ENCODE measurements around the gene CCNK.

CCNK gene

DNA sequence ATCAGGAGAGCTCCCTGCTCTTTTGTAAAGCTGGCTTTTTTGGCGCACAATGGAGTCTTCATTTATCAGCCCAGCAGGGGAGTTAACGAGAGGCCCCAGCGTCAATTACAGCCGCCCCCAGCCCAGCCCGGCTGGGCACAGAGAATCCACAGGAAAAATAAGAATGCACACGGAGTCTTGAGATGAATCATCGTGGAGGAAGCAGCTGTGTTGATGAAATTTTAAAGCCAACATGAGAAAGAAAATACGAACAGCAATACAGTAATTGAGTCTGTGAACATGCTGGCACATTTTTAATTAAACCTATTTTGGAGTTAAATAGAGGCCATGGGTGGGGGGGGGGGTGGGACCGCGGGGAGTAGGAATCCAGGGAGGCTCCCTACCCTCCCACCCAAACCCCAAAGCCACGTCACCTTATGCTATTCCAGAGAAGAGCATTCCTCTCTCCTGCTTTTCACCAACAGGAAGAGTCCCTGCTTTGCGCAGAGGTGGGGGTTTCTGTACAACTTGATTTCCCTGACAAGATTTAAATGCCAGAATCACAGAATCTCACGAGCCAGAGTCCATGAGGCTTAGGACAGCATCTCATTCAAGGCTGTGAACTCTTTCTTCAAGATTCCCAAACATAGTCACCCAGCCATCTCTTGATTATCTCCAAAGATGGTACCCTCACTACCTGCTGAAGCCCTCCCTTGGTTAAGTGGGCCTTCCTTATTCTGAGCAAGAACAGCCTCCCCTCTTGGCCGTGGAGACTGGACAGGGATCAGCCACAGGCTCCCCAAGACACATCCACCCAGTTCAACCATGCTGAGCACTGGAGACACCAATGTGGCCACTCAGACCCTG is 50.3 kb downstream of the CCNK start:
- TF ChIP-seq, protein P1, sequence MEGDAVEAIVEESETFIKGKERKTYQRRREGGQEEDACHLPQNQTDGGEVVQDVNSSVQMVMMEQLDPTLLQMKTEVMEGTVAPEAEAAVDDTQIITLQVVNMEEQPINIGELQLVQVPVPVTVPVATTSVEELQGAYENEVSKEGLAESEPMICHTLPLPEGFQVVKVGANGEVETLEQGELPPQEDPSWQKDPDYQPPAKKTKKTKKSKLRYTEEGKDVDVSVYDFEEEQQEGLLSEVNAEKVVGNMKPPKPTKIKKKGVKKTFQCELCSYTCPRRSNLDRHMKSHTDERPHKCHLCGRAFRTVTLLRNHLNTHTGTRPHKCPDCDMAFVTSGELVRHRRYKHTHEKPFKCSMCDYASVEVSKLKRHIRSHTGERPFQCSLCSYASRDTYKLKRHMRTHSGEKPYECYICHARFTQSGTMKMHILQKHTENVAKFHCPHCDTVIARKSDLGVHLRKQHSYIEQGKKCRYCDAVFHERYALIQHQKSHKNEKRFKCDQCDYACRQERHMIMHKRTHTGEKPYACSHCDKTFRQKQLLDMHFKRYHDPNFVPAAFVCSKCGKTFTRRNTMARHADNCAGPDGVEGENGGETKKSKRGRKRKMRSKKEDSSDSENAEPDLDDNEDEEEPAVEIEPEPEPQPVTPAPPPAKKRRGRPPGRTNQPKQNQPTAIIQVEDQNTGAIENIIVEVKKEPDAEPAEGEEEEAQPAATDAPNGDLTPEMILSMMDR (conservative IDR thresholded peaks at IDR 0.05), result no peak
- no peak overlapping the region for H3K27ac ChIP-seq

DNA sequence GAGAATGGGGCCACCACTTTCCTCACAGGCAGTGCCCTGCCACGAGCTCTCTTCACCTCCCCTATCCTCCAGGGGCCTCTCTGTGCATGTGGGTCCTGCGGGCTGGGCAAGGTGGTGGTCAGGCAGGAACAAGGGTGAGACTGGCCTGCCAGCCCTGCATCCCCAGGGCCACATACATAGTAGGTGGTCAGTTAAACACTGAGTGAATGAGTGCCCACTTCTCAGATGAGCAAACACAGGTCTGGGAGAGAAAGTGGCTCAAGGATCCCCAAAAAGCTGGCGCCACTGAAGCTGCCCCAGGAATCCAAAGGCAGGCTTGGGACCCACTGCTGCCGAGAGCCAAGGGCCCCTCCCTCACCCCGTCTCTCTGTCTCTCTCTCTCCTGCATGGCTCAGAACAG is 51.1 kb downstream of the CCNK start:
- TF ChIP-seq, protein P1 (conservative IDR thresholded peaks at IDR 0.05), result no peak
- no peak overlapping the region for H3K27ac ChIP-seq

DNA sequence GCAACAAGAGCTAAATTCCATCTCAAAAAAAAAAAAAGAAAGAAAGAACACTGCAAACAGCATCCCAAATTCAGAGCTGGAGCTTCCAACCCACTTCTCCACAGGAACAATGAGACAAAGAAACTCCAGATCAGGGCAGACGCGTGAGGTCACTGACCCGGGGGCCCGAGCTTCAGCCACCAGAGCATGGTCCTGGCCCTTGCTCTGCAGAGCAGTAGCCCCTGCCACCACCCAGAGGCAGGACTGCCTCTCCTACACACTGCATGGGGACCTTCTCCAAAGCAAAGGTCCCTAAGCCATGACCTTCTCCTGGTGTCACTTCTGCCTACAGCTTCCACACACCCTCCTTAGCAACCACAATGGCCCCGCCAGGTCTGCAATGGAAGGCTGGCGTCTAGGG is 53.1 kb downstream of the CCNK start:
- no peak overlapping the region for H3K27ac ChIP-seq
- TF ChIP-seq, protein P1 (conservative IDR thresholded peaks at IDR 0.05), result no peak

DNA sequence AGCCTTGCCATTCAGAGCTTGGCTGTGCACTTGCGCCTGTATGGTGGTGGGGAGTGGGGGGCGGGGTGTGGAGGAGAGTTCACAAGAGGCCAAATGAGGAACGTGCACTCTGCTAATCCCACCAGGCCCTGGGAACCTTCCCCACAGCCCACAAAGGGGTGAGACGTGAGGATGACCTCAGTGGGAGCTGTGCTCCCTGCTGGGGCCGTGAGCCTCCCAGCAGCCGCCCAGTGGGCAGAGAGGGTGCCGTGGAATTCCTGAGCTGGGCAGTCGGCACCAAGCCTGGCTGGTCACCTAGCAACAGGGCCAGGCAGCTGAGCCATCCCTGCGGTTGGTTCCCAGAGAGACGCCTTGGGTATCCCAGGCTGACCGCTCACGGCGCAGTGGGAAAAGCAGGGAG is 53.7 kb downstream of the CCNK start:
- no peak overlapping the region for H3K27ac ChIP-seq
- TF ChIP-seq, protein P1 (conservative IDR thresholded peaks at IDR 0.05), result no peak

DNA sequence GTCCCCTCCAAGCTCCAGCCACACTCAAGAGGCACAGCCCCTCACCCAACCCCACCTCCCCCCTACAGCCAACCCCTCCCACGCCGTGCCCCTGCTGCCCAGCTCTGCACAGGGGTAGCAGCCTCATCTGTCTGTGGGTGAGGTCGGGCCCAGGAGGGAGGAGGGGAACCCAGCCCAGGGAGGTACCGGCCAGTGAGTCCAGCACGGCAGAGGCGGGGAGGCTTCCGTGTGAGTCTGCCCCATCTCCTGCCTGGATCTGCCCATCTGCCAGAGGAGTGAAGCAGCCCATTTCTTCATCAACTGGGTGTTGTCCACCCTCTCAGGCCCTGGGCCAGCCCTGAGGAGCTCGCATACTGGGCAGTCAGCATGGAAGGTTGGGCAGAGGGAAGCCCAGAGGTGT is 54.2 kb downstream of the CCNK start:
- TF ChIP-seq, protein P1 (conservative IDR thresholded peaks at IDR 0.05), result no peak
- no peak overlapping the region for H3K27ac ChIP-seq

DNA sequence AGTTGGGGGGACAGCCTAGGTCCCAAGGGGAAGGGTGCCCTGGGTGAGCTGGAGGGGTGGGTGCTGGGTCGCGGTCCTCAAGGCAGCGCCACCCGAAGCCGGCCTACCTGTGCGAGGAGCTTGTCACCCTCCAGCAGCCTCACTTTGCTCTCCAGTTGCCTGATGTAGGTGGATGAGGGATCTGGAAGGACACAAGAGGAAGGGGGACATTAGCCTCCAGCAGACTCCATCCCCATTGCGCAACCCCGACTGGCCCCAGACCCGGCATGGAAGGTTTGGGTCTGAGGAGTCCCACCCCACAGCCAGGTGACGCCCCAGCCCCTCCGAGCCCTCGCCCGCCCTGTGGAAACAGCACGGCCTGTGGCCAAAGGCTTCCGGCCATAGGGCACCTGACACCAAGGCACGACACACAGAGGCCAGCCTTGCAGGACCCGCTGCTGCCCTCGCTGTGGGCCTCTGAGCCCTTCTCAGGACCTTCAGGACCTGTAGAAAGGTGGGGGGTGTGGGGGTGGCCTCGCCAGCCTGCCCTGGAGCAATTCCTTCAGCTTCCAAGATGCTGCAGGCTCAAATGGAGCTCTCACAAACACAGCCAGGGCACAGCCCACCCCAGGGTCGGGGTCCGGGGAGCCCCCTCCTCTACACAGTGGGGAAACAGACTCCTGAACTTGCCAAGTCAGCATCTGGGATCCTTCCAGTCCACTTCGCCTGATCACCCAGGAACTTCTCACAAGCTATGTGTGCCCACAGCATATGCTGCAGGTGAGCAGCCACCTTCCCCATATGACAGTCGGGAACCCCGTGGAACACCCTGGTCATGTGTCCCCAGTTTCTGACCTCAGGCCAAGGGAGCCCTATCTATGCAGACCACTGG is 54.9 kb downstream of the CCNK start:
- no peak overlapping the region; the same call in 1 of the 2 replicates for H3K27ac ChIP-seq
- TF ChIP-seq, protein P1 (conservative IDR thresholded peaks at IDR 0.05), result no peak

DNA sequence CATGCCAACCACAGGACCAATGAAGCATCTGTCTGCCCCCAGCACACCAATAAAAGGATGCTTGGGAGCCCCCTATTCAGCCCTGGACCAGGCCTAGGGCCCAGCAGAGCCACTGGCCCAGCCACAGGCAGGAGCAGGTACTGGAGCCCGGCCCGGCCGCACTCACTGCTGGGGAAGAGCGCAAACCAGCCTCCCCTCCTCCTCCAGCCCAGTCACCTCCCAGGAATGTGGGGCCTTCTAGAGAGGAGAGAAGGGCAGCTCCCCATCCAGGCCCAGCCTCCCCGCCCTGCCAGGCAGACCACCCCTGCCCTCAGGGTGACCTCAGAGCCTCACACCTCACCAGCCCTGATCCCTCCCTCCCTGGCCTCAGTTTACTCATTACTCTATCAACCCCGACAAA is 56.2 kb downstream of the CCNK start:
- TF ChIP-seq, protein P1 (conservative IDR thresholded peaks at IDR 0.05), result no peak
- H3K27ac ChIP-seq, result no peak overlapping the region
